Lower leg skin (tissue), 3 donors: ENCODE data around the gene TBX15.

ENCODE experiments used
- POLR2A ChIP-seq, 2 donors: fragments of 450-650 bp; IDR thresholded peaks; one replicate each; pipeline ENCODE4 v1.6.1; 2016 to 2017; ENCODE audit warnings: antibody characterized with exemption in 2 of 2, mild to moderate bottlenecking in 1 of 2, moderate library complexity in 1 of 2
- TF ChIP-seq, protein P1 (sequence below), 3 donors: fragments of 450-650 bp; IDR thresholded peaks; one replicate each; pipeline ENCODE4 v1.5.1; 2016; ENCODE audit warnings: antibody characterized with exemption in 3 of 3, mild to moderate bottlenecking in 3 of 3, moderate library complexity in 2 of 3

DNA sequence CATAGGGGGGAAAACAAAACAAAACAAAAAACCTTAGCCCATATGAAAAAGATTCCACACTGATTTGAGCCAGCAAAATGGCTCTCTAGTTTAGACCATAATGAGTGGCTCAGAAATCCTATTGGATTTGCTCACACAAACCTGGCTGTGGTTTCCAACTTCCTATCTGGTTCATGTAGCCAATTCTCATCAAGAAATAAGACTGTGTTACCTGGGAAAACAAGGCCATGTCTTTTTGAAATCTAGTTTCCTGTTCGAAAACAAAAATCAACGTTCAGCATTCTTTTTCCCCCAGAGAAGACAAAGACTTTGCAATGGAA lies 69.2 kb downstream of the TBX15 start:
- TF ChIP-seq, protein P1, sequence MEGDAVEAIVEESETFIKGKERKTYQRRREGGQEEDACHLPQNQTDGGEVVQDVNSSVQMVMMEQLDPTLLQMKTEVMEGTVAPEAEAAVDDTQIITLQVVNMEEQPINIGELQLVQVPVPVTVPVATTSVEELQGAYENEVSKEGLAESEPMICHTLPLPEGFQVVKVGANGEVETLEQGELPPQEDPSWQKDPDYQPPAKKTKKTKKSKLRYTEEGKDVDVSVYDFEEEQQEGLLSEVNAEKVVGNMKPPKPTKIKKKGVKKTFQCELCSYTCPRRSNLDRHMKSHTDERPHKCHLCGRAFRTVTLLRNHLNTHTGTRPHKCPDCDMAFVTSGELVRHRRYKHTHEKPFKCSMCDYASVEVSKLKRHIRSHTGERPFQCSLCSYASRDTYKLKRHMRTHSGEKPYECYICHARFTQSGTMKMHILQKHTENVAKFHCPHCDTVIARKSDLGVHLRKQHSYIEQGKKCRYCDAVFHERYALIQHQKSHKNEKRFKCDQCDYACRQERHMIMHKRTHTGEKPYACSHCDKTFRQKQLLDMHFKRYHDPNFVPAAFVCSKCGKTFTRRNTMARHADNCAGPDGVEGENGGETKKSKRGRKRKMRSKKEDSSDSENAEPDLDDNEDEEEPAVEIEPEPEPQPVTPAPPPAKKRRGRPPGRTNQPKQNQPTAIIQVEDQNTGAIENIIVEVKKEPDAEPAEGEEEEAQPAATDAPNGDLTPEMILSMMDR (IDR thresholded peaks at IDR 0.05), result no peak
- no peak for TF ChIP-seq POLR2A (IDR thresholded peaks at IDR 0.05)
